GM23338 (cell line): ENCODE data around the gene ELOVL6. TPM values are rescaled to one million over a fixed set of nuclear protein-coding genes. Genes with fewer than 3 reads are reported as not detected.

Experiments
- ATAC-seq: fragments of 200-7000 bp; cut with Tn5 transposase; 3 replicates; pipeline ENCODE4 v1.9.1; 2020
- DNase-seq: peaks from one replicate; pipeline ENCODE4 v3.0.0-alpha.2; 2015; ENCODE audit warnings: low spot score
- H2AFZ ChIP-seq: fragments of 200-600 bp; sonication (generic); 2 replicates; pipeline ENCODE4 v1.8.0; 2016; ENCODE audit warnings: antibody characterized with exemption, mild to moderate bottlenecking, moderate library complexity
- H3F3A ChIP-seq: fragments of 200-600 bp; sonication (generic); replicated peaks from 2 replicates; pipeline ENCODE4 v1.8.0; 2017; ENCODE audit warnings: antibody characterized with exemption, mixed run types, low read depth
- H3K27ac ChIP-seq: fragments of 200-600 bp; sonication (generic); 2 replicates; pipeline ENCODE4 v1.6.1; 2016; ENCODE audit warnings: low read depth
- H3K27me3 ChIP-seq: fragments of 200-600 bp; sonication (generic); 2 replicates; pipeline ENCODE4 v1.8.0; 2016; ENCODE audit warnings: mild to moderate bottlenecking, mixed run types, moderate library complexity; ENCODE audit not compliant: insufficient read depth
- H3K36me3 ChIP-seq: fragments of 200-600 bp; sonication (generic); 2 replicates; pipeline ENCODE4 v1.8.0; 2016; ENCODE audit warnings: mild to moderate bottlenecking; ENCODE audit not compliant: insufficient read depth
- H3K4me1 ChIP-seq: fragments of 200-600 bp; sonication (generic); 2 replicates; pipeline ENCODE4 v1.8.0; 2016; ENCODE audit warnings: mild to moderate bottlenecking, moderate library complexity; ENCODE audit not compliant: insufficient read depth
- H3K4me2 ChIP-seq: fragments of 200-600 bp; sonication (generic); 2 replicates; pipeline ENCODE4 v1.7.1; 2017; ENCODE audit warnings: mixed run types
- H3K4me3 ChIP-seq: fragments of 200-600 bp; sonication (generic); 2 replicates; pipeline ENCODE4 v1.6.1; 2016; ENCODE audit warnings: mixed run types
- H3K79me2 ChIP-seq: fragments of 200-600 bp; sonication (generic); replicated peaks from 2 replicates; pipeline ENCODE4 v1.8.0; 2017; ENCODE audit warnings: mild to moderate bottlenecking; ENCODE audit not compliant: insufficient read depth
- H3K9me2 ChIP-seq: fragments of 200-600 bp; sonication (generic); 2 replicates; pipeline ENCODE4 v1.8.0; 2017; ENCODE audit not compliant: insufficient read depth
- H4K20me1 ChIP-seq: fragments of 200-600 bp; sonication (generic); replicated peaks from 2 replicates; pipeline ENCODE4 v1.8.0; 2017; ENCODE audit warnings: mild to moderate bottlenecking; ENCODE audit not compliant: insufficient read depth
- H3K27ac Mint-ChIP-seq: 2 replicates; pipeline ENCODE4 v1.8.0; 2020; ENCODE audit warnings: inconsistent platforms, mild to moderate bottlenecking, moderate library complexity, mixed read lengths
- H3K27me3 Mint-ChIP-seq: 3 replicates; pipeline ENCODE4 v1.8.0; 2022; ENCODE audit warnings: low read depth, mild to moderate bottlenecking, moderate library complexity, mixed read lengths, inconsistent platforms; ENCODE audit not compliant: insufficient read depth, poor library complexity
- H3K36me3 Mint-ChIP-seq: 3 replicates; pipeline ENCODE4 v1.8.0; 2021; ENCODE audit warnings: low read depth, mild to moderate bottlenecking, inconsistent platforms, moderate library complexity, mixed read lengths
- H3K4me1 Mint-ChIP-seq: 3 replicates; pipeline ENCODE4 v1.8.0; 2020; ENCODE audit warnings: mild to moderate bottlenecking, inconsistent platforms, mixed read lengths
- H3K4me3 Mint-ChIP-seq: 3 replicates; pipeline ENCODE4 v1.8.0; 2021; ENCODE audit warnings: moderate library complexity, mild to moderate bottlenecking, inconsistent platforms, mixed read lengths
- H3K9me3 Mint-ChIP-seq: 3 replicates; pipeline ENCODE4 v1.8.0; 2020; ENCODE audit warnings: moderate library complexity, mild to moderate bottlenecking, inconsistent platforms, mixed read lengths
- CREB1 ChIP-seq: fragments of 250-450 bp; sonication (Bioruptor Pico); IDR thresholded peaks from 2 replicates; pipeline ENCODE4 v1.5.0; 2020; ENCODE audit warnings: low read depth, mild to moderate bottlenecking, moderate library complexity
- CTCF ChIP-seq, 2 experiments: fragments of 200-600 bp in 1 of 2; sonication (generic) in 1 of 2; conservative IDR thresholded peaks; 2 replicates each; pipeline versions ENCODE4 v1.5.1 to v1.6.1; 2016 to 2017; ENCODE audit warnings: antibody characterized with exemption in 2 of 2, low read depth in 2 of 2, mild to moderate bottlenecking in 2 of 2, moderate library complexity in 1 of 2
- EZH2 ChIP-seq: fragments of 200-600 bp; sonication (generic); IDR thresholded peaks from one replicate; pipeline ENCODE4 v1.8.0; 2017; ENCODE audit warnings: antibody characterized with exemption, mild to moderate bottlenecking, low read depth; ENCODE audit not compliant: unreplicated experiment
- EZH2phosphoT487 ChIP-seq: fragments of 200-600 bp; sonication (generic); IDR thresholded peaks from one replicate; pipeline ENCODE4 v1.8.1; 2018; ENCODE audit warnings: antibody characterized with exemption; ENCODE audit not compliant: unreplicated experiment
- JUNB ChIP-seq: IDR thresholded peaks from one replicate; pipeline ENCODE4 v1.6.1; 2016; ENCODE audit warnings: antibody characterized with exemption; ENCODE audit not compliant: unreplicated experiment
- POLR2AphosphoS5 ChIP-seq: IDR thresholded peaks from 2 replicates; pipeline ENCODE4 v1.6.1; 2016; ENCODE audit warnings: antibody characterized with exemption, low read depth
- REST ChIP-seq: IDR thresholded peaks from one replicate; pipeline ENCODE4 v1.6.1; 2018; ENCODE audit warnings: antibody characterized with exemption; ENCODE audit not compliant: unreplicated experiment
- STAT1 ChIP-seq: IDR thresholded peaks from one replicate; pipeline ENCODE4 v1.6.1; 2016; ENCODE audit warnings: antibody characterized with exemption; ENCODE audit not compliant: unreplicated experiment
- ZNF114 ChIP-seq: fragments of 250-450 bp; sonication (Bioruptor Pico); IDR thresholded peaks from 2 replicates; pipeline ENCODE4 v1.5.0; 2020; ENCODE audit warnings: mild to moderate bottlenecking, moderate library complexity
- ZNF331 ChIP-seq: fragments of 250-450 bp; sonication (Bioruptor Pico); IDR thresholded peaks from 2 replicates; pipeline ENCODE4 v1.5.0; 2020; ENCODE audit warnings: low read depth, mild to moderate bottlenecking, moderate library complexity
- polyA plus RNA-seq: library from polyadenylated mRNA; unstranded; fragments of >200 nt; fragmentation: Nextera tagmentation; extraction: Ambion mirVana; gene quantifications from 2 replicates; pipeline ENCODE4 v1.2.1, GENCODE V29; 2016
- total RNA-seq: library from RNA; depleted of rRNA; stranded (reverse); fragments of >200 nt; shearing (Covaris generic); gene quantifications from 2 replicates; pipeline ENCODE4 v1.2.3, GENCODE V29; 2014

The ELOVL6 gene
- total and polyA plus RNA-seq, 2 experiments from 2014 or later = 82.7 to 89.5 TPM

GRCh38 chr4:110211007-110211769 is 12.8 kb upstream of the ELOVL6 start:
- Mint-ChIP-seq H3K27ac (no peak overlapping the region), H3K9me3 (no peaks in the 10 kb centered on the region), H3K36me3 (no peaks in the 10 kb centered on the region), H3K4me1 (peaks cover 8% of the 10 kb centered on the region; the same call in 2 of the 3 replicates), H3K27me3 (no peaks in the 10 kb centered on the region), H3K4me3 (no peak overlapping the region)
- Histone ChIP-seq H3K36me3 (no peaks in the 10 kb centered on the region), H3K79me2 (no peaks in the 10 kb centered on the region), H4K20me1 (no peaks in the 10 kb centered on the region), H3K4me2 (no peak overlapping the region), H3F3A (no peaks in the 10 kb centered on the region), H3K4me3 (no peak overlapping the region), H3K4me1 (peaks cover 5% of the 10 kb centered on the region; the same call in 1 of the 2 replicates), H3K27me3 (no peaks in the 10 kb centered on the region), H2AFZ (peak overlapping the region; percentile 35; the same call in 1 of the 2 replicates), H3K27ac (no peak overlapping the region), H3K9me2 (peaks cover 3% of the 10 kb centered on the region; the same call in 1 of the 2 replicates)
- TF ChIP-seq CTCF (conservative IDR thresholded peaks at IDR 0.05; ENCODE audit: low read depth in 2 of 2) = peak; percentile 55 to 86
- TF ChIP-seq CREB1 = no peak
- no peak for TF ChIP-seq JUNB
- no peak for TF ChIP-seq POLR2AphosphoS5
- TF ChIP-seq ZNF331 (CRISPR knock-in tag) = no peak
- TF ChIP-seq ZNF114 (CRISPR knock-in tag) = no peak
- TF ChIP-seq EZH2phosphoT487 = no peak
- TF ChIP-seq REST = no peak
- ATAC-seq (peak; percentile 48), DNase-seq (peak; percentile 70)

- Mint-ChIP-seq H3K4me3 (no peak overlapping the region), H3K4me1 (peaks cover 8% of the 10 kb centered on the region; the same call in 2 of the 3 replicates), H3K27me3 (no peaks in the 10 kb centered on the region), H3K9me3 (no peaks in the 10 kb centered on the region), H3K27ac (no peak overlapping the region), H3K36me3 (no peaks in the 10 kb centered on the region)
- H3K4me1 ChIP-seq = peaks cover 5% of the 10 kb centered on the region; the same call in 1 of the 2 replicates
- no peaks in the 10 kb centered on the region for H3K27me3 ChIP-seq
- ATAC-seq (no peak), DNase-seq (no peak)
- H4K20me1 ChIP-seq = no peaks in the 10 kb centered on the region
- H3K4me3 ChIP-seq = no peak overlapping the region
- no peak overlapping the region for H3K27ac ChIP-seq
- no peaks in the 10 kb centered on the region for H3F3A ChIP-seq
- no peaks in the 10 kb centered on the region for H3K79me2 ChIP-seq
- H2AFZ ChIP-seq = no peak overlapping the region
- H3K9me2 ChIP-seq = peaks cover 9% of the 10 kb centered on the region; the same call in 1 of the 2 replicates
- no peaks in the 10 kb centered on the region for H3K36me3 ChIP-seq
- H3K4me2 ChIP-seq = no peak overlapping the region
- no peak for TF ChIP-seq STAT1
- no peak for TF ChIP-seq ZNF114 (CRISPR knock-in tag)
- no peak for TF ChIP-seq EZH2
- no peak for TF ChIP-seq JUNB
- TF ChIP-seq POLR2AphosphoS5 = no peak
Measured at GRCh38 chr4:110208419-110208818, 10.0 kb upstream of the ELOVL6 start.
